HPDE6-E6E7 (cell line): ENCODE results near the gene GGA2.
"Not testable (repeated sequence)": the region's sequence is repeated elsewhere in the genome, so short reads cannot be mapped to it uniquely, and the experiment has no call there.

ENCODE experiments used
- DNase-seq: peaks from one replicate; pipeline ENCODE4 v3.0.0; 2011; ENCODE audit warnings: missing footprints; ENCODE audit errors: extremely low spot score

The GGA2 gene

DNA sequence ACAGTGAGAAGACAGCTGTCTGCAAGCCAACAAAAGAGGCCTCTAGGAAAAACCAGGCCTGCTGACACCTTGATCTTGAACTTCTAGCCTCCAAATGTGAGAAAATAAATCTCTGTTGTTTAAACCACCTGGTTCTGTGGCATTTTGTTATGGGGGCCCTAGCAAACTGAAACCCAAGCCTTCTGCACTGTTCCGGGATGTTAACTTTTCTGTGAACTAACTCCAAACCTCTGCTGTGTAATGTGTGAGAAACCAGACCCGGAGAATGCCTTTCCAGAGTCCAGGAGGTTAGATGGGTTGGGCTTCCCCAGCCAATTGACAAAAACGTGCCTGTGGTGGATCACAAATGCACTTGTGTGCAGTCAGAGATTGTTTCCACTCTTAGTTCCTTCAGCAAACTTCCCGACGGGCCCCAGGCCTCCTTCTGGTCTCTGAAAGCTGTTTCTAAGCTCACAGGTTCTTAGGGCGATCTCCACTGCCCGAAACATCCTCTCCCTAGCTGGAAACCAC, 13.6 kb upstream of the GGA2 start:
- no peak for DNase-seq

DNA sequence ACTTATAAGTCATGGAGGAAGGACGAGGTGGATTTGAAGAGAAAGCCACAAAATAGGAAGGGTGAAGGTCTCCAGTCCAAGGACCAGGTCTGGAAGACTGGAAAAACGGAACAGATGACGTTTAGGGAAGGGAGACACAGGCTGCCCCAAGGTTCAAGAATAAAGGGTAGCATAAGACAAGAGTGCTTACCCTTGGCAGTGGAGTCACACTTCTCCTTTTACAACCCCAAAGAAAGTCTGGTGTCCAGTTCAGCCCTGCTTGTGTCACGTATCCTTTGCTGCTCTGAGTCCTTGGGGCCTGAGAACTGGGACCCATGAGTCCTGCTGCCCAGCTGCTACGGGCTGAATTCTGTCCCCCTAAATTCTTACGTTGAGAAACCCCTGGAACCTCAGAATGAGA, 13.0 kb upstream of the GGA2 start:
- DNase-seq, result no peak

DNA sequence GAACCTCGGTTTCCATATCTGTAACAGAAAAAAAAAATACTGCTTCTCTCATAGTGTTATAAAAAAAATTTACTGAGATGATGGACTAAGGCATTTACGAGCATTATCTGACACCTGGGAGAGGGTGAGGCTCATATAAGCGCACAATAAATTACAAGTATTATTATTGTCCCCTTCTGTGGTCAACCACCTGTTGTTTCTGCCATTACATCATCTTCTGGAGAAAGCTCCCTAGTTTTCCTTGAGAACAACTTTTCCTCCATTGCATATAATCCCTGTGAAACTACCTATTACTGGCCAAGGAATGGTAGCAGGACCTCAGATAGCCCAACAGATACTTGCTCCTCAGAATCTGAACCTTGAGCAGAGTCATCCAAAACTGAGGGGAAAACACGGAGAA, 11.7 kb upstream of the GGA2 start:
- DNase-seq, result no peak

DNA sequence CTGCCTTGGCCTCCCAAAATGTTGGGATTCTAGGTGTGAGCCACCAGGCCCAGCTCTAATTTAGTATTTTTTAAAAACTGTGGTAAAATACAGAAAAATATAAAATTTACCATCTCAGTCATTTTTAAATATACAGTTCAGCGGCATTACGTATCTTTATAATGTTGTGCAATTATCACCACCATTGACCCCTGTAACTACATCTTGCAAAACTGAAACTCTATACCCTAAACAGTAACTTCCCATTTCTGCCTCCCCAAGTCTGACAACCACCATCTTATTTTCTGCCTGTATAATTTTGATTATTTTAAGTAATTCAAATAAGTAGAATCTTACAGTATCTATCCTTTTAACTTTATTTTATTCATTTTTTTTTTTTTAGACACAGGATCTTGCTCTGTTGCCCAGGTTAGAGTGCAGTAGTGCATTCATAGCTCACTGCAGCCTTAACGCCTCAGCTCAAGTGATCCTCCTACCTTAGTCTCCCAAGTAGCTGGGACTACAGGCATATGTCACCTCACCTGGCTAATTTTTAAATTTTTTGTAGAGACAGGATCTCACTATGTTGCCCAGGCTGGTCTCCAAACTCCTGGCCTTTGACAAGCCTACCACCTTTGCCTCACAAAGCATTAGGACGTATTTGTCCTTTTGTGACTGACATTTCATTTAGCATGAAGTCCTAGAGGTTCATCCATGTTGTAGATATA, 10.9 kb upstream of the GGA2 start:
- DNase-seq, result no peak

DNA sequence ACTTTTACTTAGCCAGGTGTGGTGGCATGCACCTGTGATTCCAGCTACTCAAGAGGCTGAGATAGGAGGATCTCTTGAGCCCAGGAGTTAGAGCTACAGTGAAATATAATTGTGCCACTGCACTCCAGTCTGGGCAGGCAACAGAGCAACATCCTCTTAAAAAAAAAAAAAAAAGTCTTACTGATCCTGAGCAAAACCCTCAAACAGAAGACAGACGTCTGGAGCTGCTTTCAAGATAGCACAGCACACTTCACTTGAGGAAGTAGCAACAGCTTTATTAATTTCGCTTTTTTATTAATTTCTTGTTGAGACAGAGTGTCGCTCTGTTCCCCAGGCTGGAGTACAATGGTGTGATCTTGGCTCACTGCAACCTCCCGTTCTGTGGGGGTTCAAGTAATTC, 10.2 kb upstream of the GGA2 start:
- no peak for DNase-seq

DNA sequence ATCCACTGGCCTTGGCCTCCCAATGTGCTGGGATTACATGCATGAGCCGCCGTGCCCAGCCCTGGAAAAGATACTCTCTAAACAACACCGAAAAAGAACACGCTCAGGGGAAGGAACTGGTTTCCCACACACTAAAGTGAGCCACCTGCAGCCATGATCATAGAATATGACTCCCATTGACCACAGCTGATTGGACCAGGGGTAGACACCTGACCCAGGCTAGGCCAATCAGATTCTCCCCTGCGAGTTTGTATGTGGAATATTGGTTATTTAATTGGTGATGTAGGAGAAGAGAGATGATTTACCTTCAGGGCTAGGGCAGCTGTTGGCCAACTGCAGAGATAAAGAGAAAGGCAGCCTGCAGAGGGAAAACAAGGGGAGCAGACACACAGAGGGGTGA, 9.0 kb upstream of the GGA2 start:
- DNase-seq, result no peak

DNA sequence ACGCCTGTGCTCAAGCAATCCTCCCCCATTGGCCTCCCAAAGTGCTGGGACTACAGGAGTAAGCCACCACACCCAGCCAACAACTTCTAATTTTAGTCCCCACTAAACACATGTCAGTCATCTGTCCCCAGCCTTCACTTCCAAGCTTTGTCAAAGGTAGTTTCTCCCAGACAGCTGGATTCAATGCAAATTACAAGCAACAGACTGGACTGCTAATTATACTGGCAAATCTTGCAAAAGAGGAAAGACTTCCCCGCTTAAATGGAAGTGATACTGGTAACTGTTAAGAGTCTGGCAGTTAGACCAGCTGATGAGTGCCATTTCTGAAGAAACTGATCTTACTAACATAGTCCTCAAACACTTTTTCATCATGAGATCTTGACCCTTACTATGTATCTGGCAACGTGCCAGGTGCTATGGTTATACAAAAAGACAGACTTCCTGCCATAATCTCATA, 8.2 kb upstream of the GGA2 start:
- DNase-seq, result no peak

DNA sequence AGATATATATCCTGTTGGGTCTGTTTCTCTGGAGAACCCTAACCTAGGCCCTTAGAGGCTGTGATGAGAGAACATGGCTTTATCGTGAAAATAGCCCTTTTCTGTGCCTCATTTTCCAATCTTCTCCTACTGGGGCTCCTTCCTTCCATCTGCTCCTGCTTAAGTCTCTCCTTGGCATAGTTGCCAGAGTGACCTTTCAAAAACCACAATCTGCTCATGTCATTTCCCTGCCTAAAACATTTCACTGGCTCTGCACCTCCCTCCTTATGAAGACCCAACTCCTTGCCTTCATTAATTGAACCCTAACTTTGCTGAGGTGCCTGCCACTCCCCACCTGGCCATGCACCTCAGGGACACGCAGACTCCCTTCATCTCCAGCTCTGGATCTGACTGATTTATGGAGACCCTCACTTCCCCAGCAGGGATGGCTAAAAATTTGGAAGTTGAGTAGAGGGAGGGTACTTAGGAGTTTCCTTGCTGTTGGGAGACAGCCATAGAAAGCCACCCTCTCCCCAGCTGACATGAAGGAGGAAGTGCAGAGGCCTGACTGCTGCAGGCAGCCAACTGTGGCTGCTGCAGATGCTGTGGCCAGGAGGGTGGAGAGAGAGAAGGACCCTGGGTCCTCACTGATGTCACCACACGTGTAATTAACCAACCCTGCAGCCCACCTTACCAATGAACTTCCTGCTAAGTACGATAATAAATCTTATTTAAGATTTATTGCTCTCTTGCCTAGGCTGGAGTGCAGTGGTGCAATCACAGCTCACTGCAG, 6.3 kb upstream of the GGA2 start:
- DNase-seq, result no peak

DNA sequence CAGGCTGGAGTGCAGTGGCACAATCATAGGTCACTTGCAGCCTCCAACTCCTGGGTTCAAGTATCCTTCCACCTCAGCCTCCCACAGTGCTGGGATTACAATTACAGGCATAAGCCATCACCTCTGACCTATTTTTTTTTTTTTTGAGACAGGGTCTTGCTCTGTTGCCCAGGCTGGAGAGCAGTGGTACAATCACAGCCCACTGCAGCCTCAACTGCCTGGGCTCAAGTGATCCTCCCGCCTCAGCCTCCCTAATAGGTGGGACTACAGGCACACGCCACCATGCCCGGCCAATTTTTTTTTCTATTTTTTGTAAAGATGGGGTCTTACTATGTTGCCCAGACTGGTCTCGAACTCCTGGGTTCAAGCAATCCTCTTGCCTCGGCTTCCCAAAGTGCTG, 5.6 kb upstream of the GGA2 start:
- DNase-seq, result no peak

DNA sequence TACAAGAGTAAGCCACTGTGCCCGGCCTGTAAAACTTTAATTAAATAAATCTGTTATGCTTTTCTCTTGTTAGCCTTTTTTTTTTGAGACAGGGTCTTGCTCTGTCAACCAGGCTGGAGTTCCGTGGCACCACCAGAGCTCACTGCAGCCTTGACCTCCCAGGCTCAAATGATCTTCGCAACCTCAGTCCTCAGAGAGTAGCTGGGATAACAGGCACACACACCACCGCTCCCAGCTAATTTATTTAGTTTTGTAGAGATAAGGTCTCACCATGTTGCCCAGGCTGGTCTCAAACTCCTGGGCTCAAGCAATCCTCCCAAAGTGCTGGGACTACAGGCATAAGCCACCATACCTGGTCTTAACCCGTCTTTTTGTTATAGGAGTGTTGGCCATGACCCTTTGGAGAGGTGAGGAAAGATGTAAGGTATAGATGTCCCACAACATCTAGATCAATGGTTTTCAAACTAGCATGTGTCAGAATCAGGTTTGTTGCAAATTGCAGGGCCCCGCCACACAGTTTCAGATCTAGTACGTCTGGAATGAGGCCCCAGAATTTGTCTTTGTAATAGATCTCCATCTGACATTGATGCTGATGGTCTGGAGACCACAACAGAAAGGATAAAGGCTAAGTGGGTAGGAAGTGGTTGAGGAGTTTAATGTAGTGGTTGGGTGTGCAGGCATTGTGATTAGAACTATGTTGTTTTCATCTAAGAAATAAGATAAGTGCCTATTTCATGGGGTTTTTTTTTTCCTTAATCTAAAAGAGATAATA, 4.3 kb upstream of the GGA2 start:
- no peak for DNase-seq

DNA sequence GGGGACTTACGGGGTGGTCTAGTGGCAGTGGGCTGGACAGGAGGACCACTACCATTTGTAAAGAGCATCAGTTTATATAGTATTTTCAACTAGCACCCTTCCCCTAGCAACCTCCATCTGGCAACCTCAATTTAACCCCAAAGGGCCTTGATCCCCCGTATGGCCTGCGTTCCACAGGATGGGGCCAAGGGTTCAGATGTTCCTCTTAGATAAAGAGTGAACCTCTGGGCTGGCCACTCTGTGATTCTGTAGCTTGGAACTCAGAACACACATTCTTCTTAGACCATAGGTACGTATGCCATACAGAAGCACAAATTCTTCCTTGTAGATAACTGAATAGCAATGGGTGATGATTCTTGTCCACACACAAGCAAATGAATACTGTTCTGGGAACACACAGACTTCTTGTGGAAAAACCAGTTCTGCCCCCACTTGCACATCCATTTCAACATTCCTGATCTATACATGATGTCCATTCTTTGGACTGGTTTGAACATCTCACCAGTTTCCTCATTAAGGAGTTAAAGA, 1.9 kb upstream of the GGA2 start:
- no peak for DNase-seq

DNA sequence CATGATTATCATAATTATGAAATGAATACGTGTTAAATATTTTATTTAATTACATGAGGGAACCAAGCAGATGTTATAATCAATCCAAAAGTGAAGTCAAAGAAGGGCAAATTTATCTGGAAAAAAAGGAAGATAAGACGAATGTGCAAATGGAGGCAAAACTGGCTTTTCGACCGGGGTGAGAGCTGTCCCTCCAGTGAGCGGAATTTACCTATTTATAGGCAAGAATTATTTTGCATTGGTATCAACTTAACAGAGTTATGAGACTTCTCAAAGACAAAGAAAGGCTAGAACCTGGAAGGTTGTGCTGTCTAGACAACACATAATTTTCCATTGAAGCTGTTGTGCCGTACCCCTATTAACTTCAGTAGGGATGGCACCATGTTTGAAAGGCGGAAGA, 1.4 kb upstream of the GGA2 start:
- DNase-seq, result no peak

DNA sequence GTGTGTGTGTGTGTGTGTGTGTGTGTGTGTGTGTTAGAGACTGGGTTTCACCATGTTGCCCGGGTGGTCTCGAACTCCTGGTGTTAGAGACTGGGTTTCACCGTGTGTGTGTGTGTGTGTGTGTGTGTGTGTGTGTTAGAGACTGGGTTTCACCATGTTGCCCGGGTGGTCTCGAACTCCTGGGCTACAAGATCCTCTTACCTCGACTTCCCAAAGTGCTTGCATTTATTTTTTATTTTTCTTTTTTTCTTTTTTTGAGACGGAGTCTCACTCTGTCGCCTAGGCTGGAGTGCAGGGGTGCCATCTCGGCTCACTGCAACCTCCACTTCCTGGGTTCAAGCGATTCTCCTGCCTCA, 599 bp upstream of the GGA2 start:
- not testable (repeated sequence) for DNase-seq

DNA sequence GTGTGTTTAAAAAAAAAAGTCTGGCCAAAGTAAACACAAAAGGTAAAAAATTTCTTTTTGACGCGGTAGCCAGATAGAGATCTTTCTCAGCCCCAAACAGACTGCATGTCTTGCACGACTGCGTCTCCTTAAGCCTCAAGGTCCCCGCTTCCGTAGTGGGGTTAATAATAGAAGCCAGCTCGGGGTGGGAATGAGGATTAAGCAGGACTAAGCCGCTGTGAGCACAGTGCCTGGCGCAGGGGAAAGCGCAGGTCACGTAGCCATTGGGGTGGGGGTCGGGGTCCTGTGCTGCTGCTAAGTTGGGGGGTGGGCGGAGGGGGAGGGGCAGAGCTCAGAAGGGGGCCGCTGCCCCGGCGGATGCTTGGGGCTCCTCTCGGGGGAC, 521 bp downstream of the GGA2 start:
- no peak for DNase-seq

DNA sequence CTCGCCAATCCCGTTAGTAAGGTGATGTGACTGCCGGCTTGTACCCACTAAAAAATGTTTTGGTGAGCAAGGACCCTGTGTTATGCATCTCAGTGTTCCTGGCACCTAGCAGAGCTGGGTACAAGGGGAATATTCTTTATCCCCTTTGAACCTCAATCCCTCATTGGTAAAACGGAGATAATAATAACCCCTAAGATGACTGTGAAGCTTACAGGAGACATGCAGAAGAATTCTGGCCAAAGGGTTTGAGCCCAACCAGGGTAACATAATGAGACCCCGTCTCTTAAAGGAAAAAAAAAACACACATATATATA, 896 bp downstream of the GGA2 start:
- DNase-seq, result no peak

DNA sequence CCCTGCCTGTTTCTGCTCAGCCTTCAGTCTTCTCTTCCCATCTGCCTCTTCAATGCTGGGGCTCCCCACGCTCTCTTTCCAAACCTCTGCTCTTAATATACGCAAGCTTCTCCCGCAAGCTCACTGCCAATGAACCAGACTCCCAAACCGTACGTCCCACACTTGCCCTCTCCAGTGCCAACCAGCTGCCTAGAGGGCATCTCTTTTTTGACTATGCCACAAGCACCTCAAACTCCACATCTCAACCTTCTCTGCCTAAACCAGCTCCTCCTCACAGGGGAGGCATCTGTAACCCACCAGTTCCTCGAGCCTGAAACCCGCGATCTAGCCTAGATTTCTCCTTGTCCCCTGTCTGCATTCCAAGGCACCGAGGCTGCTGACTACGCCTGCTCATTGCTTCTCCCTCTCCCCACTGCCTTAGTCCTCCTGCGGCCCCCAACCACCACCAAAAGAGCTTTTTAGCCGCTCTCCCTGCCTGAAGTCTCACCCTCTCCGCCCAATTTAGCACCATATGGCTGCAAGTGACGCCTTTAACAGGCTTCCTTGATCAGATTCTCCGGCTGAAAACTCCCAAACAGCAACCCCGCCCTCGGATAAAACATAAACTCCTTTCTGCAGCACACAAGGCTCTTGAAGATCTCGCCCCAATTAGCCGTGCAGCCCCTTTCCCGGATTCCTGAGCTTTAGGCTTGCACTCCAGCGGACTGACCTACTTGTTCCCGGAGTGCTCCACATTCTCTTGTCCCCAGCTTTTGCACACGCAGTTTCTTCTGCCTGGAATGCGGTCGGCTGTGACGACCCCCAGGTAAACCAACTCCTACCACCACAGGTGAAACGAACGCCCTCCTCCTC, 1.5 kb downstream of the GGA2 start:
- no peak for DNase-seq

DNA sequence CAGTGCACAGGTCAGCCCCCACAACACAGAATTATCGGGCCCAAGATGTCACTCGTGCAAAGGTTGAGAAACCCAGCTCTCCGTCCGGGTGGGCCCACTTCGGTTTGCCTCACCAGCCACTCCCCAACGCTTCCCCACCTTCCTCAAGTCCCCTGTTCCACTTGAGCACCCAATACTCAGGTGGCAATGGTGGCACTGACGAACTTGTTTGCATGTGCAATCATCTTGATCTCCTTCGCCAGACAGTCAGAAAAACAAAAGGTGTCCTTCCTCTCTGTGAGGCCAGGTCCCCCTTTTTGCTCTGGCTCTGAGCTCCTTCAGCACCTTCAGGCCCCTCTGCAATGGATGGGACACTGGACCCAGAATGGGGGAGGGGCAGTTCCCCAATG, 3.7 kb downstream of the GGA2 start:
- DNase-seq, result no peak

DNA sequence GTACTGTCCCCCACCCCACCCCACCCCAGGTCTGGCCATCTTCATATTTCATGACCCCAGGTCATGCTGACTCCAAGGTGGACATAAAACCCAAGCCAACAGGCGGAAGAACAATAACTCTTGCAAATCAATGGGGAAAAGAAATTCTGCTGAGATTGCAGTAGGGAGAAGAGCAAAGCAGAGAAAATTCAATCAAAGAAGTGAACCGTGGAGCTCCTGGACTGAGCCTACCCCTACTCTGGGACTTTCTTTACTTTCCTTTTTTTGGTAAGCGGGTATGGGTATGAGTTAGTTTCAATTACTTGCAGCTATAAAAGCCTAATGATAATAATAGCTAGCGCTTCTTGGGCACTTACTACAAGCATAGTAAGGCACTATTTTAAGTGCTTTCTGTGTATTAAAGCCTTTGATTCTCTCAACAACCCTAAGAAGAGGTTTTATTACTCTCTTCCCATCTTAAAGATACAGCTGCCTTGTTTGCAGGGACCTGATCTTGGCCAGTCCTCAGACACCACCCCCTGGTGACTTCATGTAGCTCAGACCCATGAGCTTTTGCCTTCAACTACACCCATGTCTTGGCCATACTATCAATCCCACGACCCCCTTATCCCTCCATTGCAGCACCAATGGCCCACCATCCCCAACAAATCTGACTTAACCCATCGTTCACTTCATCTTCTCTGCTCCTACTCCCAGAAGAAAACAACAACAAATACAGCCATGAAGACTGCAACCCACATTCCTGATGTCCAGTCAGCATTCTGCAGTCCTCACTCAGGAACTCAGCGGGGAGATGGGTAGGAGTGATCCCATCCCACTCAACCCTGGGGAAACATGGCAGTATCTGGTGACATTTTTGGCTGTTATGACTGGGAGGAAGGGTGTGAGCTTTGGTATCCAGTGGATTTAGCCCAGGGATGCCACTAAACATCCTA, 4.4 kb downstream of the GGA2 start:
- no peak for DNase-seq

DNA sequence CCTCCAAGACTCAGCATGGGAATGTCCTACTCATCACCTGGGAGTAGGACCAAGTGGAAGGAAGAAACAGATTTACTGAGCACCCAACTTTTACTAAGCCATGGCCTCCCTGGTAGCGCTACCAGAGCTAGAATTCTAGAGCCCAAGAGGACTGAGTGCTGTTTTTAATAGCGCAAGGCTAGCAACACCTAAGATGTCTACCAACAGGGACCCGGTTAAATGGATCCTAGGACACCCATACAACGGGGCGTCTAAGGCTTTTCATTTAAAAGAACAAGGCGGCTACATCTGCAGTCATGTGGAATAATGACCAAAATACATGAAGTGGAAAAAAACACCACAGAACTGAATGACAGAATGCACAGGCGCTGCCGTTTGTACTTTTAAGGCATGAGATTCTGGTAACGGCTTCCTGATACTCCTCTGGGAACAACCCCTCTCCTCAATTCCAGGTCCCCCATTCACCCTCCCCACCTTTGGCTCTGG, 5.1 kb downstream of the GGA2 start:
- DNase-seq, result no peak

DNA sequence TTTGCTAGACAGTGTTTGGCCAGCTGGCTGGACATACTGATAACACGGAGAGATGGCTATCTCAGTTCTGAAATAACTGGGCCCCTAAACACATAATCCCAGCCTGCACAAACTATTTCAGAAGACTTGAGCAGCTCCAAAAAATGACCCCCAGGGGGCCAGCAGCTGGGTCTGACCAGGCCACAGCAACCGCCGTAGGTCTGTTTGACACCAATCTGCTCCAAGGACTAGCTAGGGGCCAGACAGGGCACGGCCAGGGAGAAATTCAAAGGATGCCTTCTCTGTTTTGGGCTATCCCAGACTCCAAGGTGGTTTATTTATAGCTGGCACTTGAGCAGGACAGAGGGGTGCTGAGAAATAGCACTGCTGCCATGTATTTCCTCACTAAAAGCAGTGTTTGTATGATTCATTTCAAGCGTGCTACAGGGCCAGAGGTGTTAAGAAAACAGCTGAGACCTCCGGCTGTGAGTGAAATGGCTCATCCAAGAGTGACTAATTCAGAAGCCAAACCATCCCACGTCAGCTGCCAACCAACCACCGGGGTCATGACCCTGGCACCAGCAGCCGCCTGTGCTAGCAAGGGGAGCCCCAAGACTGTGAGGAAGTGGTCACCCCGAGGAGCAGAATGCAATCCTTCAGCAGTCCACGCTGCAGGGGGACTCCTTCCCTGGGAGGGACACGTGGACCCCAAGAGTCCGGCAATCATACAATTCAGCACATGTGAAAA, 5.7 kb downstream of the GGA2 start:
- peak; percentile 93 for DNase-seq
